Esophagus squamous epithelium (tissue), 5 donors: ENCODE results near the gene CDCA5. TPM values are rescaled to one million over a fixed set of nuclear protein-coding genes. Genes with fewer than 3 reads are reported as not detected.

Experiments
- DNase-seq: peaks from one replicate; lab custom pipeline; 2025; lab: John Stamatoyannopoulos, UW
- H3K27ac ChIP-seq, 4 donors: fragments of 200-600 bp; sonication (generic); one replicate each; pipeline ENCODE4 v1.5.1; 2016 to 2019; ENCODE audit warnings: mild to moderate bottlenecking in 1 of 4
- H3K27me3 ChIP-seq, 4 donors: fragments of 200-600 bp; sonication (generic); 1 replicate in 3 of 4; 2 replicates in 1 of 4; pipeline versions ENCODE4 v1.5.1 to v1.6.0; 2017 to 2021; ENCODE audit warnings: antibody characterized with exemption in 1 of 4
- H3K36me3 ChIP-seq, 3 donors: fragments of 200-600 bp; sonication (generic); one replicate each; pipeline ENCODE4 v1.5.1; 2016 to 2019
- H3K4me1 ChIP-seq, 3 donors: fragments of 200-600 bp; sonication (generic); one replicate each; pipeline ENCODE4 v1.5.1; 2017 to 2019
- H3K4me3 ChIP-seq, 4 donors: fragments of 200-600 bp; sonication (generic); 1 replicate in 3 of 4; 2 replicates in 1 of 4; pipeline ENCODE4 v1.5.1; 2016 to 2019; ENCODE audit warnings: mild to moderate bottlenecking in 2 of 4, moderate library complexity in 1 of 4
- H3K9me3 ChIP-seq, 3 donors: fragments of 200-600 bp; sonication (generic); one replicate each; pipeline ENCODE4 v1.5.1; 2016 to 2019
- POLR2A ChIP-seq, 4 donors: fragments of 450-650 bp; IDR thresholded peaks; one replicate each; pipeline ENCODE4 v1.6.1; 2017; ENCODE audit warnings: antibody characterized with exemption in 4 of 4, mild to moderate bottlenecking in 4 of 4, moderate library complexity in 3 of 4
- WGBS, 2 donors: methylation state at CpG; one replicate each; pipeline ENCODE4 v1.1.5; 2018; 5-methylcytosine and 5-hydroxymethylcytosine counted together
- intact Hi-C: fragments of 100-400 bp; cut with DNase I; formaldehyde crosslinking; loops from one replicate; pipeline ENCODE4 v1.15.0; 2022
- total RNA-seq, 4 donors: library from RNA; depleted of rRNA; stranded (reverse); fragments of >200 nt; gene quantifications; one replicate each; pipeline ENCODE4 v1.1.0, GENCODE V29; 2016
- TF ChIP-seq, protein P1 (sequence below), 6 experiments: fragments of 450-650 bp in 4 of 6; fragments of 200-600 bp in 2 of 6; sonication (generic) in 2 of 6; IDR thresholded peaks; one replicate each; pipeline ENCODE4 v1.5.1; 2016 to 2019; ENCODE audit warnings: antibody characterized with exemption in 6 of 6, mild to moderate bottlenecking in 4 of 6, moderate library complexity in 4 of 6
- donor health status: DM: yes; HTN: yes; CAD: no.

CDCA5 gene
- total RNA-seq, 4 donors from 2014 or later = 3.1 to 14.3 (median 9.0) TPM

DNA sequence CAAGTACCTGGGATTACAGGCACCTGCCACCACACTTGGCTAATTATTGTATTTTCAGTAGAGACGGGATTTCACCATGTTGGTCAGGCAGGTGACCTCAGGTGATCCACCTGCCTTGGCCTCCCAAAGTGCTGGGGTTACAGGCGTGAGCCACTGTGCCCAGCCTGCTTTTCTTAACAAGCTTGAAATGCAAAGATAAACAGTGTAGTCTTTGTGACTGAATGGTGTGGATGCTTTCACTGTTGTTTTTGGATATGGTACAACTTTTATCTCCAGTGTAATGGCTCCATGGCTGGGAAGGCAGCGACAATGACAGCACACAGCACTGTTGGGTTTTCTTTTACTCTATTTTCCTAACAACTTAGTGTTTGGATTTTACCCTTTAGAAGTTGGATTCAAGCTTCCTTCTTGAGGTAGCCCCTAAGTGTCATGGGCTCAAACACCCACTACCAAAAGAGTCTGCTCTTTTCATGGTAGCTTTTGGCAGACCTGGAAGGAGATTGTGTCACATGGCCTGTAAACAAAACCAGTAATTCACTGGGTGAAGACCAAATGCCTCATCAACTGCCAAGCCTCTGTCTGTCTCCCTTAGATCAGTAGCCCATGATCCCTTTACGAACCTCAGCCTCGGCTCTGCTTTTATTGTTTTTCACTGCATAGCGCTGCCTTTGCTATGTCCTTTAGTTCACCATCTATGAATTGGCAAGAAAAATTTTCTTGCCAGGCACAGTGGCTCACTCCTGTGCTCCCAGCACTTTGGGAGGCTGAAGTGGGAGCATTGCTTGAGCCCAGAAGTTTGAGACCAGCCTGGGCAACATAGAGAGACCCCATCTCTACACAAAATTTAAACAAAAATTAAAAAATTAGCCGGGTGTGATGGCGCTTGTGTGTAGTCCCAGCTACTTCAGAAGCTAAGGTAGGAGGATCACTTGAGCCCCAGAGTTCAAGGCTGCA lies 18.6 kb upstream of the CDCA5 start:
- DNase-seq = no peak
- Histone ChIP-seq H3K4me1 (peaks cover 10 to 51% (median 12%) of the 10 kb centered on the region in 3 donors), H3K36me3 (peaks cover under 1 to 47% (median 2%) of the 10 kb centered on the region in 3 donors), H3K27me3 (no peaks in the 10 kb centered on the region), H3K27ac (peak overlapping the region; percentile 23 to 59 (median 34)), H3K9me3 (no peaks in the 10 kb centered on the region), H3K4me3 (no peak overlapping the region)
- intact Hi-C loops = no loop called here
- WGBS, 2 donors = 79 to 93% methylated on average over 8 of the region's 8 CpGs
- TF ChIP-seq, protein P1, sequence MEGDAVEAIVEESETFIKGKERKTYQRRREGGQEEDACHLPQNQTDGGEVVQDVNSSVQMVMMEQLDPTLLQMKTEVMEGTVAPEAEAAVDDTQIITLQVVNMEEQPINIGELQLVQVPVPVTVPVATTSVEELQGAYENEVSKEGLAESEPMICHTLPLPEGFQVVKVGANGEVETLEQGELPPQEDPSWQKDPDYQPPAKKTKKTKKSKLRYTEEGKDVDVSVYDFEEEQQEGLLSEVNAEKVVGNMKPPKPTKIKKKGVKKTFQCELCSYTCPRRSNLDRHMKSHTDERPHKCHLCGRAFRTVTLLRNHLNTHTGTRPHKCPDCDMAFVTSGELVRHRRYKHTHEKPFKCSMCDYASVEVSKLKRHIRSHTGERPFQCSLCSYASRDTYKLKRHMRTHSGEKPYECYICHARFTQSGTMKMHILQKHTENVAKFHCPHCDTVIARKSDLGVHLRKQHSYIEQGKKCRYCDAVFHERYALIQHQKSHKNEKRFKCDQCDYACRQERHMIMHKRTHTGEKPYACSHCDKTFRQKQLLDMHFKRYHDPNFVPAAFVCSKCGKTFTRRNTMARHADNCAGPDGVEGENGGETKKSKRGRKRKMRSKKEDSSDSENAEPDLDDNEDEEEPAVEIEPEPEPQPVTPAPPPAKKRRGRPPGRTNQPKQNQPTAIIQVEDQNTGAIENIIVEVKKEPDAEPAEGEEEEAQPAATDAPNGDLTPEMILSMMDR (IDR thresholded peaks at IDR 0.05) = no peak
- TF ChIP-seq POLR2A (IDR thresholded peaks at IDR 0.05) = no peak

DNA sequence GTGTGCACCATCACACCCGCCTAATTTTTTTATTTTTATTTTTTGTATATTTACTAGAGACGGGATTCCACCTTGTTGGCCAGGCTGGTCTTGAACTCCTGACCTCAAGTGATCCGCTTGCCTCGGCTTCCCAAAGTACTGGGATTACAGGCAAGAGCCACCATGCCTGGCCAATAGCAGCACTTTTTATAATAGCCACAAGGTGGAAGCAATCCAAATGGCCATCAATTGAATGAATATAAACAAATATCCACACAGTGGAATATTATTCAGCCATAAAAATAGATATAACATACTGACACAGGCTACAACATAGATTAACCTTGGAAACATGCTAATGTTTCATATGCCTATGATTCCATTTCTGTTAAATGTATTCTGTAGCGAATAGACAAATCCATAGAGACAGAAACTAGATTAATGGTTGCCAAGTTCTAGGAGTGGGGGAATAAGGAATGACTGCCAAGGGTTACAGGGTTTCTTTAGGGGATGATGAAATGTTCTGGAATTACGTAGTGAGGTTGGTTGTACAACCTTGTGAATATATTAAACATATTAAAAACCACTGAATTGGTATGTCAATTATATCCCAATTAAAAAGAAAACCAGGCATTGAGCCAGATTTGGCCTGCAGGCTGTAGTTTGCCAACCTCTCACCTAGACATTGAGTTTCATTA lies 17.0 kb upstream of the CDCA5 start:
- H3K27me3 ChIP-seq = no peaks in the 10 kb centered on the region
- peak overlapping the region in 2 of 4 donors; percentile 30 to 59 for H3K27ac ChIP-seq
- H3K9me3 ChIP-seq = no peaks in the 10 kb centered on the region
- H3K4me3 ChIP-seq = no peak overlapping the region
- peaks cover 0 to 41% (median 0%) of the 10 kb centered on the region in 3 donors for H3K36me3 ChIP-seq
- no peak for DNase-seq
- no peak for TF ChIP-seq POLR2A (IDR thresholded peaks at IDR 0.05)
- TF ChIP-seq, protein P1 (IDR thresholded peaks at IDR 0.05) = peak in 1 of 6 experiments; percentile 36
- H3K4me1 ChIP-seq = peaks cover 18 to 61% (median 20%) of the 10 kb centered on the region in 3 donors
- WGBS, 2 donors = 73 to 77% methylated on average over 6 of the region's 6 CpGs
- intact Hi-C loops = no loop called here

DNA sequence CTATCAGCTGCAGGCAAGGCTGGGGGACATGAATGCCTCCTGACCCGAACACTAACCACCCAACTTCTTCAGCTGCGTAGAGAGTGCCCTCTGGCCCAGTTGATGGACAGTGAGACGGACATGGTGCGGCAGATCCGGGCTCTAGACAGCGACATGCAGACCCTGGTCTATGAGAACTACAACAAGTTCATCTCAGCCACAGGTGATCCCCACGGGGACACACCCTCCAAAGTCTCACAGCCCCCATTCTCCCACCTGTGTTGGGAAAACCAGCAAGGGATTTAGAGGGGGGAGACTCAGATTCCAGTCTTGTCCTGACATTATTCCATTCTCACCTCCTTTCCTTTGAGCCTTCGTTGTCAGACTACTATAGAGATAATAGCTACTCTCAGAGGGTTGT lies 13.1 kb upstream of the CDCA5 start:
- intact Hi-C loops = no loop called here
- peaks cover 17 to 41% (median 18%) of the 10 kb centered on the region in 3 donors for H3K4me1 ChIP-seq
- no peaks in the 10 kb centered on the region for H3K9me3 ChIP-seq
- H3K4me3 ChIP-seq = peak overlapping the region; percentile 87 to 98 (median 92)
- peak overlapping the region; percentile 94 to 97 (median 95) for H3K27ac ChIP-seq
- peaks cover 0 to 21% (median 0%) of the 10 kb centered on the region in 3 donors for H3K36me3 ChIP-seq
- WGBS, 2 donors = 25 to 45% methylated on average over 5 to 8 of the region's 8 CpGs
- no peak for DNase-seq
- H3K27me3 ChIP-seq = no peaks in the 10 kb centered on the region
- TF ChIP-seq, protein P1 (IDR thresholded peaks at IDR 0.05) = no peak
- no peak for TF ChIP-seq POLR2A (IDR thresholded peaks at IDR 0.05)

DNA sequence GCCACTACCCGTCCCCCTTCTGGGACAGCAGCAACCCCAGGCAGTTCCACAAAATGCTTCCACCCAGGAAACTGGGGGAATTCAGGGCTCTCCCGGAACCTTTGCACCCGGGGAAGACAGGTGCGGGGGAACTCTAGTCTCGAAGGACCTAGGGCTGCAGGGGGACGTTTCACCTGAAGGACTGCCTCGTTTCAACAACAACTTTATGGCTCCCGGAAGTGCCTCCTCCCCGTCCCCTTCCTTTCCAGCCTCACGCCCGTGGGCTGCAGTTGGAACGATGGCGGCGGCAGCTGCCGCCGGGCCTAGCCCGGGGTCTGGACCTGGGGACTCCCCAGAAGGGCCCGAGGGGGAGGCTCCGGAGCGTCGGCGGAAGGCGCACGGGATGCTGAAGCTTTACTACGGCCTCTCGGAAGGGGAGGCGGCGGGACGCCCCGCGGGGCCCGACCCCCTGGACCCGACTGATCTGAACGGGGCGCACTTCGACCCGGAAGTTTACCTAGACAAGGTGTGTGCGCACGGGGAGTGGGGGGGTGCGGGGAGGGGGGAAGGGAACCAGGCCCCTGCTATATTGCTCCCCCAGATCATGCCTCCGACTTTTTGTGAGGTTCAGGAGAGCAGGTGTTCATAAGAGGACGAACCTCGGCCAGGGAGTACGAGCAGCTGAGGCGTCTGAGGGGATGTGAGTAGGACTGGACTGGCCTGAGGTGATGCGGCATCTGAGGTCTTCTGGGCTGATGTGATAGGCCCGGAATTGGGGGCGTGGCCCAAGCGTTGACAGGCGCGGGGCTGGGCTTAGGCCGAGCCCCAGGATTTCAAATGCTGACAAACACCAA lies 12.3 kb upstream of the CDCA5 start, which contains the start of gene VPS51:
VPS51 (plus strand) TSS at position 241 of the 833 bp plus-strand sequence; CDS start at position 278, 37 bp downstream.
- DNase-seq = peak; percentile 54
- intact Hi-C loops = no loop called here
- peak within 1 kb of the TSS; percentile 94 to 97 (median 95) for H3K27ac ChIP-seq
- H3K4me1 ChIP-seq = peaks cover 17 to 34% (median 18%) of the 10 kb centered on the region in 3 donors
- WGBS, 2 donors = 0% methylated on average over 6 to 19 of the region's 52 CpGs
- H3K27me3 ChIP-seq = no peaks in the 10 kb centered on the region
- H3K4me3 ChIP-seq = peak within 1 kb of the TSS; percentile 87 to 98 (median 92)
- H3K9me3 ChIP-seq = no peaks in the 10 kb centered on the region
- H3K36me3 ChIP-seq = peaks cover 0 to 21% (median 0%) of the 10 kb centered on the region in 3 donors
- TF ChIP-seq, protein P1 (IDR thresholded peaks at IDR 0.05) = peak in 4 of 6 experiments; percentile 20 to 76 (median 31)
- peak in 3 of 4 donors; percentile 34 to 84 (median 62) for TF ChIP-seq POLR2A (IDR thresholded peaks at IDR 0.05)
